ENCODE measurements around the gene CTNNA3.

CTNNA3 gene

DNA sequence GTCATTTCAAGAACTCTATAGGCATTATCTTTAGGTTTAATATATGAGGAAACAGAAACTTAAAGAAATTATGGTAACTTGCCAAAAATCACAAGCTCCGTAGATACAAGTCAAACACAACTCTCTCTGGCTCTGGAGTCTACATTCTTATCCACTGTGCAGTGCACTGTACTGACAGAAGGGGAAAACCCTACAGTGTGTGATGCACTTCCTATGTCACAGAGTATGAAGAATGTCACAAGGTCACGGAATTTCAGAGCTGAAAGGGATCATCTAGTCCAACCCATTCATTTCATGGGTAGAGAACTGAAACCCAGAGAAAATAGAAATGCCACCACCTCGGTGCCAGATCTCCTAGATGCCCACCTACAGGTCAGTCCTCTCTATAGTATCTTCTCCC lies 684.0 kb downstream of the CTNNA3 start:
- DNase-seq (ENCODE audit: low read depth), result no peak

DNA sequence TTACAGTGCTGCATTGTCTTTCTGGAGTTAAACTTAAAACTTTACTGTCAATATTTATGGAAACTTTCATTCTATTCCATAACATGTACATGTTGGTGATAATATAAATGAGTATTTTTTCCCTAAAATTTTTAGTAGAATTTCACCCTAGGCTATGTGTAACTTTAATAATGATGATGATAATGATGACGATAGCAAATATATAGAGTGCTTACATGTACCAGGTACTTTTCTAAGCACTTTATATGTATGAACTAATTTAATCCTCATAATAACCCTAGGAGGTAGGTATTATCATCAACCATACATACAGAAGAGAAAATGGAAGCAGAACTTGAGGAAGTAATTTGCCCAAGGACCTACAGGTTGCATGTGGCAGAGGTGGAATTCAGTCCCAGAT lies 684.5 kb downstream of the CTNNA3 start:
- no peak for DNase-seq (ENCODE audit: low read depth)

DNA sequence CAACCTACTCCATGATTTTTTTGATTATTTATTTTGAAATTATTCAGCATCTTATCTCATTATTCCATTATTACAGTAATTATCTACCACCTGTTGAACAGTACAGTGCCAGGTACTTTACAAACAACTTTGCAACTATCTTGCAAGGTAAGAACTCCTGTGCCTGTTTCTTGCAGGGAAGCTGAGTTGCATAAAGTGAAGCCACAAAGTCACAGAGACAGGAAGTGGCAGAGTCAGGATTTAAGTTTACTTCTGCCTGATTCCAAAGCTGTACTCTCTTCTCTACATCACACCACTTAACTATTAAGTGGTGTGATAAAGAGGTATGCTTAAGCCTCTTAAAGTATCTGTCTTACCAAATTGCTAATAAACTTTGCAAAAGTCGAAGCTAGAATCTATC lies 690.0 kb downstream of the CTNNA3 start:
- DNase-seq (ENCODE audit: low read depth), result no peak

DNA sequence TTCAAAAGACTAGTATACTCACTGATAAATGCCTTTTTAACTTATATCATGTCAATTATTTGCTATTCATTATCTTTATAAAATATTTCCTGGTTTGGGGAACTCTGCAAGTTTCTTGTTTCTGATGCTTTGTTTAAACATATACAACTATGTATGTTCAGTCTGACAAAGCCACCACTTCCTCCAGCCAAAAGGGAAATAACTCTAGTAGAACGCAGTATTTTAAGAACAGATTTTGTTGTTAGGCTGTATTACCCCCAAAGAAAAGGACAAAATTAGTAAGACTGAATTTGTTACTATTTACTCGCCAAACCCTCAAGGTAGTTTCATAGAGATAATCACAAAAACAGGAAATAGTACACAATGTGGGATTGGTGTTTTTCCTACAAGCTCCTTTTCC lies 691.3 kb downstream of the CTNNA3 start:
- DNase-seq (ENCODE audit: low read depth), result no peak

DNA sequence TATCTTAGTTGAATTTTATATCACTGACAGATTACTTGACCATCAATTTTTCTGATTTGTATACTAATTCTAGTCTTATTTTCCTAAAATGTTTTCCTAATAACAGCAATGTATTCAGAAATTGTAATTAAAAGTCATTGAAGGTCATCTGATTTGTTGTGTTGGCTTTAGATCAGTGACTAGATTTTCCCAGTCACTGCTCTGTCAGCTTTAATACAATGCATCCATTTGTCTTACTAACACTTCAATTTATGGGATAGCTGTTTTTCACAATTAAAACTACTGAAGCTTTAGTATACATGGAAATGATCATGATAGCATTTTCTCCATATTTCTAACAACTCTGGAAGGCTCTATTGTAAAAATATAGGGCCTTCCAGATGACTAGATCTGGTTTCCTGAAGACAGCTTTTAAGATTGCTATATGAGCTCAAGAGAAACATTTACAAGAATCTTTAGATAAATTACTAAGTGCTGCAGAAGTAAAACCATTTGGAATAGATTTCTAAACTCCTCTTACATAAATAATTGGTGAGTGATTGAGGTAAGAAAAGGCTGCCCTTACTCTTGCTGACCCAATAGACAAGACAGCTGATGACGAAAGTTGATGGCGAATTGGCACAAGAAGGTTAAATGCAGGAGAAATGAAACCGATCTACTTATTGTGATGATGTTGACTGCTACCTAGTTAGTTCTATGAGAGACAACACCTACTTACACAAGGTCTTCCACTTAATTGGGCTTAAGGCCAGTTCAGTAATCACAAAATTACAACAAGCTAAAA lies 696.0 kb downstream of the CTNNA3 start:
- DNase-seq (ENCODE audit: low read depth), result no peak

DNA sequence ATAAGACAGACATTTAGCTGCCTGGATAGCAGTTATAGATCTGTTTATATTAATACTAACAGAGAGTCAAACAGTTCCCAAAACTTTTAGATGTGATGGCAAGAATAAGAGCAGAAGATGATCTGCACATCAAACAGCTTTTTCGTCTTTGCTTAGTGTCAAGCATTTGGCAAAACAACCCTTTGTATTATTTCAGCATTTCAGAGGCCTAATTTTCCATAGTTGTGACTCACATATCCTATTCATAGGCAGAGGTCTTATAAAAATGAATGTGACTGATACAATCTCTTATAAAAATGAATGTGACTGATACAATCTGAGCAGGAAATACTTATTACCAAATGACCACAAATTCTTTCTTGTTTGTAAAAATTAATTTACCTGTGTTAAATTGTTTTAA lies 699.0 kb downstream of the CTNNA3 start:
- DNase-seq (ENCODE audit: low read depth), result no peak

DNA sequence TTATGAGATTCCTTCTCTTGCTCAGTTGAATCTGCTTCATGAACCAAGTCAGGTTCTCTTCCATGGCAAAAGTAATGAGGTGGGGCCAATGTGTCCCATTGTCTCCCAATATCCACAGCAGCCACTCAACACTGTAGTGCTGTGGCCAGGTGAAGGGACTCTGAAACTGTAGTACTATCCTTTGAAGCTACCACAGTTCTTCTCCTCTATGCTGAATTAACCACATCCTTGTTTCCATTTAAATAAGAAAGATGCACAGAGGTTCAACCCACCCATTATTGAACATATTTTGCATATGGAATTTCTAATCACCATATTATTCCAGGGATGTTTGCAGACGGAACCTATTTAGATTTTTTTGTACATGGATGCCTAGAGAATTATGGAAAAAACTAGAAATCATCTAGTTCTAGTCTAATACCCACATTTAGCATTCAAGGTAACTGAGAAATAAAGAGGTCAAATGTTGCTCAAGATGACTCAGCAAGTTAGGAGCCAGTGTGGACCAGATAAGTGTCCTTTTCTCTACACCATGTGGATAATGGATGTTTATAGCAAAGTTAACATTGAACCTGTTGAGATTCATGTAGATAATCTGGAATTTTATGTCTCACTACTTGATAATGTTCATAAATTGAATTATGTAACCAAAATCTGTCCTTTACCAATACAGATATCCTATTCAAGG lies 705.7 kb downstream of the CTNNA3 start:
- no peak for DNase-seq (ENCODE audit: low read depth)

DNA sequence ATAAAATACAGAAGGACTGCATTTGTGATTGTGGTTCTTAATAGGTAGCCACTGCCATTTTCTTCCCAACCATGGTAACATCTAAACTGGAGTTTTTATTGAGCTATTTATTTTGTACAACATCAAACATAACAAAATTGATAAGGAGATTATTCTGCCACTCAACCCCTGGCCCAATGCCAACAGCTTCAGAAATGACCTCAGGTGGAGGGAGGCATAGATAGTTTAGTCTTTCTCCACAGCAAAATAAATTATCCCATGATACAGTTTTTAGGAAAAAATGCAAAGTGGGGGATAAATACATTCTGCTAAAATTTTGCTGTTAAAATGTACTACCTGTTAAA lies 712.5 kb downstream of the CTNNA3 start:
- no peak for DNase-seq (ENCODE audit: low read depth)

DNA sequence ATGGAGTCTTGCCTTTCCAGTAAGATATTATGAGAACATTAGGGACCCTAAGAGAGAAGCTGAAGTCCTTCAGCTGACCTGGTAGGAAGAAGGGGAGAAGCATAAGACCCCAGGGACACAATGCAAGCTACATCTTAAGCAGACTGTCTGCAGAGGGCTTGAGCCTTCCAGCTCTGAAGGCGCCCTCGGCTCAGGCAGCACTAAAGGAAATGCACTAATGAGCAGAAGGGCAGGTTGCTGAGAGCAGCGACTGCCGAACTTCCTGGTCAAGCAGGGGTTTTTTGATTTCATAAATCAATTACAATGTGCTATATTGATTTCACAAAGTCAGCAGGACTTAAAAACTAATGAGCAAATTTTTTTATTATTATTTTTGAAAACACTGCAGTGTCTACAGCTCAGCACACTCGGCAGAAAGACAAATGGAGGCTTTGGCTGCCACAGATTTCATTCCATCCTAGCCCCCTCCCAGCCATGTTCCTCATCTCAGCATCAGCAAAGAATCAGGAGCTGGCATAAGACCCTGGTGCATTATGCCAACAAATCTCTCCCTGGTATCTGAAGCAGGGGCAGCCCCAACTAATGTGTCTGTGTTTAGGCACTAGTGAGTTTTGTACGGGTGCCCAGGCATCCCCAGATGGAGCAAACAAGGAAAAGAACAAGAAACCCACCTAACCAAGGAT lies 713.1 kb downstream of the CTNNA3 start:
- no peak for DNase-seq (ENCODE audit: low read depth)

DNA sequence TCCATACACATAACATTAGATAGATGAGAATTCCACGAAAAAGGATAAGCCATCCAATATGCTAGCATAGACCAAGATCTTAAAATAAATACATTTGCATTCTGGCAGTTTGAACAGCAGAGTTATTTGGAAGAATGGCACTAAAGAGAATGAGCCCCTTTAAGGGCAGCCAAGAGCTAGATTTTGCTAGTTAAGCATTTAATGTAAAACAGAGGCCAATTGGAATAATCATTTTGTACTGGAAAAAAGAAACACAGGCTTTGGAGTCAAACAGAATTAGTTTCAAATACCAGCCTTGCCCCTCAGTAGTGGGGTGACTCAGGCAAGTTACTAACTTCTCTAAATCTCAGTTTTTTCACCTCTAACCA lies 714.0 kb downstream of the CTNNA3 start:
- DNase-seq (ENCODE audit: low read depth), result no peak

DNA sequence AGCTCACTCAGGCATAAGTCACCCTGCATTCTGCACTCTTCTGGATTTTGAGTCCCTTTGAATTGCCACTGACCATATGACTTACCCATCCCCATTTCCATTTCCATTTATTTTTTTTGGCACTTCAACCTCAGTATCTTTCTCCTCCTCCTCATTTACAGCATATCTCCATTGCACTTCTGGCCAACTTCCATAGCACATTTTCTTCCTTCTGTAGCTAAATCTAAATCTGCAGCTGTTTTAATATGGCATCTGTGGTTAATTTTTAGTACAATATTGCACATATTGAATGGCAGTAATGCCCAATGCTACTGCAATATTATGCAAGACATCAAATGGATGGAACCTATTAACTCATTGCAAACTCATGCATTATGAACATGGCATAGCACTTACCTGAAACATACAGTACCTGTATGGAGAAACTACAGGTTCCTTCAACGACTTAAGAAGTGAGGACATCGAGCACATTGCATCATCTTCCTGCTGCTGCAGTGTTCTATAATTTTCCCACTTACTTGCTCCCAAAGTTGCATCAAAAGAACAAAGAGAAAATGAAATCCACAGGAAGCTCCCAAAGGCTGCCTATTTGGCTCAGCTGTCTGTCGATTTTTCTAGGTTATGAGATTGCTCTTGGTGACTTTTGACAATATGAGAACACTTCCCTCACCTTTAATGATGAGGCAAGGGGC lies 714.5 kb downstream of the CTNNA3 start:
- no peak for DNase-seq (ENCODE audit: low read depth)

DNA sequence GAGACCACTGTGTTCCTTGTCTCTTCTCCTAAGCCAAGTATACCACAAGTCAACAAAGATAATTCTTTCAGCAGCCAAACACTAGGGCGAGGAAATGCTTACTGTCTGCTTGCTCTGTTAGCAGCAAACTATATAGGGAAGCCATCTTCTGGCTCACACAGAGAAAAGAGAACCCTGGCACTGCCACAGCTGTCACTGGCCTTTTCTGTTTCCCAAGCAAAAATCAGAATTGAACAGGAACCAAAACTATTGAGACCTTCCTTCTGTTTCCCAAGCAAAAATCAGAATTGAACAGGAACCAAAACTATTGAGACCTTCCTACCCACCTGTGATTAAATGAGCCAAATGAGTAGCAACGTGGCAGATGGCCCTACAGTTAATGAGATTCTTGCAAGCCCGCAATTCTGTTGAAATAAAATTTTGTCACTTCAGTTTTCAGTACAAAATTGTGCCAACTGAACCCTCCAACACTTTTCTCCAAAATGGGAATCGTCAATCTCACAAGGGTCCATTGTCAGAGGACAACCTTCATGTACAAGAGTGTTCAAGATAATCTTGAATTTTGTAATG lies 715.7 kb downstream of the CTNNA3 start:
- no peak for DNase-seq (ENCODE audit: low read depth)

DNA sequence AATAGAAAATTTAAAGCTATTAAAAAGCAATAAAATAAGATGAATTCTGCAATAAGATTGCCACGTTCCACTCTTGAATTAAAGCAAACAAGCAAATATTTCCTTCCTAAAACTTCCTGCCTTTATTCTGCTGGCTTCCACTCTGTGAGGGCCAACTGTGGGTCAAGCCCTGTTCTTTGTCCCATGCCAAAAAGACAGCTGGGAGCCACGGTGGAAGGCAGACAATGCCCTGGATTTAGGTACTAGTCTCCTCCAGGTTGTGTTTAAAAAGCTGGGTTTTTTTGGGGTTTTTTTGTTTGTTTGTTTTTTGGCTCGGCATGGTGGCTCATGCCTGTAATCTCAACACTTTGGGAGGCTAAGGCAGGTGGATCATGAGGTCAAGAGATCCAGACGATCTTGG lies 731.0 kb downstream of the CTNNA3 start:
- no peak for DNase-seq (ENCODE audit: low read depth)

DNA sequence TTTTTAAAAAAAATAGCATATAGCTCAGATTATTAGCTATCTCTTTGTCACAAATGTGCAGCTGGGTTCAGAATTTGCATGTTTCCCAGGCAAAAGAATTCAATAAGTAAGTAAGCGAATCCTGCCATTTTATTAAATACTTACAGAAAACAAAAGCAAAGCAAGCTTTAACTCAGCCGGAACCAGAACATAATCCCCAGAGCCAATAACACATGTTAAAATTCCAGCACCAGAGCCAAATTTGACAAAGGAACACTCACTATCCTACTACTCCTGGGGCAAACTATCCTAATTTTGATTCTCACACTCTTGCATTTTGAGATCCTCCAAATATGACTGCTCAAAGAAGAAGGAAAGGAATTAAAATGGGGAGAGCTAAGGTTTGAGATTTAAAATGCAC lies 737.5 kb downstream of the CTNNA3 start:
- no peak for DNase-seq (ENCODE audit: low read depth)

DNA sequence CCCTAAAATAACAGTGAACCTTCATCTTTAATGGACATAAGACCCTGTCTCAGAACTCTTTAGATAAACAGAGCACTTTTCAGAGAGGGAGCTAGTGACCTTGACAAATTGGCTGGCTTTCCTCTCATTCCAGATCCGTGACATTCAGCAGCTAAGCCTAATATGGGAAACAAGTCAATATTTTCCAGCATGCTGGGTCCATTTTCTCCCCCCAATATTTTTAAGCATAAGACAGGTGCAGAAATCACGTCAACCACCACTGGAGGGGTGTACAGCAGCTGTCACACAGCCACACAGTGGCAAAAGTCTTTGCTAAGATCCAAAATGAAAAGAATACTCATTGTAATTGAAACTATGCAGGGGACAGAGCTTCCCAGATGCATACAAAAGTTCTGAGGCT lies 744.1 kb downstream of the CTNNA3 start:
- no peak for DNase-seq (ENCODE audit: low read depth)

DNA sequence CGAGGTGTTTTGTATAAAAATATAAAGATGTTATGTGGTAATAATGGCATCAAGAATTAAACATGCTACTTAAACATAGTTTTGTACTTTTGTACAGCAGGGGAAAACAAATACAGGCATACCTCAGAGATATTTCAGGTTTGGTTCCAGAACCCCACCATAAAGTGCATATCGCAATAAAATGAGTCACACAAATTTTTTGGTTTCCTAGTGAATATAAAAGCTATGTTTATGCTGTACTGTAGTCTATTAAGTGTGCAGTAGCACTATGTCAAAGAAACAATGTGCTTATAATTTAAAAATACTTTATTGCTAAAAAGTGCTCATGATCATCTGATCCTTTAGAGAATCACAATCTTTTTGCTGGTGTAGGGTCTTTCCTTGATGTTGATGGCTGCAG lies 752.4 kb downstream of the CTNNA3 start:
- no peak for DNase-seq (ENCODE audit: low read depth)

DNA sequence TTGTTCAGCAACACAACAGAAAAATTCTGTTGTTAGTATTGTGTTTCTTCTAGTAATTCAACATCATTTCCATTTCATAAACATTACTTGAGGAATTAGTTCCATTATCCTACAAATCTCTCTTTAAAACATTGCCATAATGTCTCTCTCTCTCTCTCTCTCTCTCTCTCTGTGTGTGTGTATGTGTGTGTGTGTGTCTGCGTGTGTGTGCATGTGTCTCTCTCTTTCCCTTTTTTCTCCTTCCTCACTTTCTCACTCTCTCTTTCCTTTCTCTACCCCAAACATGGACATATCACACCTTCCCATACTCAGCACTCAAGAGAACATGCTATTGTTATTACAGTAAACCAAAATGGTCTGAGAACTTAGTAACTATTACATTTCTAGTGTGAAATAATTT lies 753.6 kb downstream of the CTNNA3 start:
- no peak for DNase-seq (ENCODE audit: low read depth)

DNA sequence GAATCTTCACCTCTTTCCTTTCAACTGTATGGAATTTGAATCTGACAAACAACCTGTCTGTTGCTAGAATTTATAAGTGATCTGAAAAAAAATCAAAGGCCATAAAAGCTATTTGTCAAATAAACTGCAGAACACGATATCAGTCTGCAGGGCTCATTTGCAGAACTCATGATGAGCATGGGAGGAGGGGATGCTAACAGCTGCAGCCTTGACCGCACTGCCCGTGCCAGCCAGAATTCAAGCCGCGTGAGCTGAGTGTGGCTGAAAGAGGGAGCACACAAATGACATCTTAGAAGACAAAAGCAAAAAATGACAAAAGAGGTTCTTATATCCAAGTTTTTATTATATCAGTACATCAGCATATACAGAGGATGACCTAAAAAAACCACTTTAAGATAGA lies 754.5 kb downstream of the CTNNA3 start:
- DNase-seq (ENCODE audit: low read depth), result no peak

DNA sequence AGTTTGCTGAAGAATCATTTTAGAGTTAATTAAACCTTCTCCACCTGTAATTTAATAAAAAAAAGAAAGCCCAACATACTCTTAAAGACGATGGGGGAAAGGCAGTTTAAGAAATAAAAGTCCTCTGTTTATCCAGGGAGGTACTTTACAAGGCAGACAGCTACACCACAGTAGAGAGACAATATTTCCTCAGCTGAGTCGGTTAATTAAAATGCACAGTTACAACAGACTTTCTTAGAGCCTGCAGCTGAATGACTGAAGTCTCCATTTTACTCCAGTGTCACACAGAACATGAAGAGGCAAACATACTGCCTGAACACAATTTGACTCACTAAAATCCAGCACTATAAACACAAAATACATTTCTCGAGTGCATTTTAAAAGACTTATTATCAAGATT lies 755.0 kb downstream of the CTNNA3 start:
- no peak for DNase-seq (ENCODE audit: low read depth)

DNA sequence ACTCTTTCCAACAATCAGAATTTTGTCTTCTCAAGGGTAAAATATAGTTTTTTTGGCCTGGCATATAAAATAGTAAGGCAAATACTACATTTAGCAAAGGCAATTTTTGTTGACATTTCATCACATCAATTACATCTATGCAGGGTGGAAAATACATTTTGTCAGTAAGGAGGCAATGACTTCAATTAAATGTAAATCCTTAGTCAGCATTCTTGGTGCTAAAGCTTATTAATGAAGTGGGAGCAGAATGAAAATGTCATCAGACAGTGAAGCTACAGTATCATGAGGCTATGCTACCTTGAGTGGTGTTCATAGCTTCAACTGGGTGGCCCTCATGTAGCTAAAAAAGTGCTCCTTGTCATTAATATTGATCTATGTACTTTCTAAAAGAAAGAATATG lies 761.3 kb downstream of the CTNNA3 start:
- DNase-seq (ENCODE audit: low read depth), result no peak

DNA sequence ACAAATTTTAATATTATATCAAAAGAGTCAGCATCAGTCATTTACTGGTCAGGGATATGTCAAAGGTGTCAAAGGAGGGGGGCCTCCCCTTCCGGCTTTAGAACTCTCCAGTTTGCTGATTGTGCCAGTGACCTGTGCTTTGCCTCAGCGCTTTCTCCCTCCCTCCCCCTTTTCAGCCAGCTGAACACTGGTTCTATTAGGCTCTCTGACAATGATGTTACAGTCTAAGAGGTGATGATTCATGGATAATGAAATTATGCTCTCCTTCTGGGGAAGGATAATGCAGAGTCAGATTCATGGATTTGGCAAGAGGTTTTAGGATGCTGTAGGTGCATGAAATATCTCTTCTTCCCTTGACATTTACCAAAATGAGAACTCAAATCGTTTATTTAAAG lies 764.0 kb downstream of the CTNNA3 start:
- no peak for DNase-seq (ENCODE audit: low read depth)

DNA sequence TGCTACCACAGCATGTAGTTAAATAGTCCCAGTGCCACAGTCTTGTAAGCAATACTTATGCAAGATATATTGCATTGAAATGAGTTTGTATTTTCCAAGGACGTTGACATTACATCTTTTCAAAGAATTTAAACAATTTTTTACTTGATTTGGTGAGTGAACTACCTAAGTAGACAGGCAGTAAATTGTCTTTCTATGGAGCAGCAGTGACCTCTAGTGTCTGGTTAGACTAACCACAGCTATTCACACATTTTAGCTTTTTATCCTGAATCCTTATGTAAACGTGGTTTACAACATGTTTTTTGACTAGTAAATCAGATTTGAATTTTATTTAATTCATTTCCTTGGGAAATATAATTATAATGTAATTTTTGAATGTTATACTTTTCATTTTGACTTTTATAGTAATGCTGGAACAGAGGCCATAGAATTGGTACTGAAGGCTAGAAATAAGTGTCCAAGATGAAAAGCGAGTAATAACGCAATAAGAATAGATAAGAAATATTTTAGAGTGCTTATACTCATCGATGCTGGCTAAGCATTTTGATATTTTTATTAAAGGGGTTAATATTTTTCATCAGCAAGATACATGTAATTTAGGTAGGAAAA lies 764.6 kb downstream of the CTNNA3 start:
- no peak for DNase-seq (ENCODE audit: low read depth)
